Tibial nerve (tissue), 4 donors: ENCODE results near the gene DIRAS3. TPM values are rescaled to one million over a fixed set of nuclear protein-coding genes. Genes with fewer than 3 reads are reported as not detected.

Experiments used
- DNase-seq, 2 donors: peaks; one replicate each; pipeline ENCODE4 v3.0.0-alpha.2; 2019; ENCODE audit warnings: low spot score in 2 of 2
- H3K27ac ChIP-seq, 4 donors: fragments of 200-600 bp; sonication (generic) in 3 of 4; one replicate each; pipeline ENCODE4 v1.5.1; 2017 to 2019; ENCODE audit warnings: mild to moderate bottlenecking in 1 of 4
- H3K27me3 ChIP-seq, 2 donors: fragments of 200-600 bp; sonication (generic) in 1 of 2; one replicate each; pipeline versions ENCODE4 v1.5.1 to v1.6.0; 2017 to 2019
- H3K36me3 ChIP-seq, 3 donors: fragments of 200-600 bp; sonication (generic); one replicate each; pipeline ENCODE4 v1.5.1; 2018 to 2019
- H3K4me1 ChIP-seq, 4 donors: fragments of 200-600 bp; sonication (generic) in 3 of 4; one replicate each; pipeline ENCODE4 v1.5.1; 2017 to 2019
- H3K4me3 ChIP-seq, 4 donors: fragments of 200-600 bp; sonication (generic) in 3 of 4; one replicate each; pipeline ENCODE4 v1.5.1; 2017 to 2019; ENCODE audit warnings: mild to moderate bottlenecking in 1 of 4, moderate library complexity in 1 of 4
- H3K9me3 ChIP-seq, 4 donors: fragments of 200-600 bp; sonication (generic) in 3 of 4; one replicate each; pipeline ENCODE4 v1.5.1; 2017 to 2019
- CTCF ChIP-seq, 5 experiments: fragments of 200-600 bp in 3 of 5; fragments of 450-650 bp in 2 of 5; sonication (generic) in 3 of 5; IDR thresholded peaks; one replicate each; pipeline ENCODE4 v1.5.1; 2016 to 2019; ENCODE audit warnings: antibody characterized with exemption in 5 of 5, mild to moderate bottlenecking in 3 of 5, moderate library complexity in 2 of 5
- EP300 ChIP-seq, 2 donors: sonication (generic); formaldehyde crosslinking; IDR thresholded peaks; one replicate each; pipeline ENCODE4 v1.6.1; 2017; ENCODE audit warnings: antibody characterized with exemption in 2 of 2, mild to moderate bottlenecking in 1 of 2
- POLR2A ChIP-seq, 2 donors: fragments of 450-650 bp; IDR thresholded peaks; one replicate each; pipeline ENCODE4 v1.6.1; 2017; ENCODE audit warnings: antibody characterized with exemption in 2 of 2, mild to moderate bottlenecking in 2 of 2, moderate library complexity in 2 of 2
- WGBS, 2 donors: methylation state at CpG; one replicate each; pipeline ENCODE4 v1.1.5; 2018; 5-methylcytosine and 5-hydroxymethylcytosine counted together
- total RNA-seq, 4 donors: library from RNA; depleted of rRNA; stranded (reverse); fragments of >200 nt; gene quantifications; one replicate each; pipeline ENCODE4 v1.1.0, GENCODE V29; 2016

Gene DIRAS3
- total RNA-seq, 4 donors from 2014 or later: 0.63 to 7.5 (median 5.2) TPM; not detected in 1

GRCh38 chr1:68024635-68025338 lies 25.6 kb downstream of the DIRAS3 start:
- no peak for TF ChIP-seq CTCF (IDR thresholded peaks at IDR 0.05)
- no peak for TF ChIP-seq EP300 (IDR thresholded peaks at IDR 0.05)
- TF ChIP-seq POLR2A (IDR thresholded peaks at IDR 0.05): no peak
- no peaks in the 10 kb centered on the region for H3K9me3 ChIP-seq
- no peak for DNase-seq
- 86% methylated on average over 2 of the region's 2 CpGs for WGBS, 2 donors
- H3K4me1 ChIP-seq: no peaks in the 10 kb centered on the region
- H3K27me3 ChIP-seq: no peaks in the 10 kb centered on the region
- H3K27ac ChIP-seq: no peak overlapping the region
- H3K36me3 ChIP-seq: no peaks in the 10 kb centered on the region
- no peak overlapping the region for H3K4me3 ChIP-seq

DNA sequence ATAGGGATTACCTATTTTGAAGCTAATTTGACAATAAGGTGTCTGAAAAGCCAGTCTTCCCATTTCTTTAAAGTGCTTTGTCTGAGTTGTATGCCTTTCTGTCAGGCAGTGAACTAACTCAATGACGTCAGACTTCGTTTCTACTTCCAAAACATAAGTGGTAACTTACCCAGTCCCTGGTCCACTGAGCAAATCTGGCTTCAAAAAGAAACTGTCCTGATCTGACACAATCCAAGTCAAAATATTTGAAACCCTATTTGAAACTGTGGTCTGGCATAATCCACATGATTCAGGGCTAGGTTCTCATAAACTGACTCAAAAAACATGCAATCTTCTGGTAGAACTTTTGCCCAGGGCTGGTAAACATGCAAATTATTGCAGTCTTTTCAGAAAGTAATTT lies 34.0 kb downstream of the DIRAS3 start:
- WGBS, 2 donors: 55 to 62% methylated on average over 2 of the region's 2 CpGs
- no peaks in the 10 kb centered on the region for H3K36me3 ChIP-seq
- H3K27me3 ChIP-seq: no peaks in the 10 kb centered on the region
- no peak for DNase-seq
- no peak overlapping the region for H3K27ac ChIP-seq
- TF ChIP-seq CTCF (IDR thresholded peaks at IDR 0.05) (no peak), EP300 (IDR thresholded peaks at IDR 0.05) (no peak), POLR2A (IDR thresholded peaks at IDR 0.05) (no peak)
- no peaks in the 10 kb centered on the region for H3K4me1 ChIP-seq
- no peak overlapping the region for H3K4me3 ChIP-seq
- no peaks in the 10 kb centered on the region for H3K9me3 ChIP-seq

DNA sequence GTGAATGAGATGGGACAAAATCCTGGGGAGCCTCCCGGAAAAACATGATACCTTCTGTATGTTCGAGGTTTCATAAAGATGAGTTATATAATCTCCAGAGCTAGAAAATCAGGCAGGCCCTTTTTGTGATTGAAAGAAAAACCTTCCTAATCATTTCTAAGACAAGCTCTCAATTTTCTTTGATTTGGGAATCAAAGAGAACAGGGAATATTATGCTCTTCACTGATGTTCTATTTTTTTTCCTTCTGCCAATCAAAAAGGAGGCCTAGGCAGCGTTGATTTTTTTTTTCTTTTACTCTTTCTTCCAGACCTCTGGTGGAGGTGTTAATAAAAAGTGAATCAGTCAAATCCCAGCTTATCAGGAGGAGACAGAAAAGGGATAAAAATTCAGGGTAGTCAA lies 34.5 kb downstream of the DIRAS3 start:
- no peaks in the 10 kb centered on the region for H3K27me3 ChIP-seq
- H3K9me3 ChIP-seq: no peaks in the 10 kb centered on the region
- no peaks in the 10 kb centered on the region for H3K36me3 ChIP-seq
- H3K27ac ChIP-seq: no peak overlapping the region
- no peak for DNase-seq
- WGBS, 2 donors: 89% methylated on average over 3 of the region's 3 CpGs
- no peak overlapping the region for H3K4me3 ChIP-seq
- H3K4me1 ChIP-seq: no peaks in the 10 kb centered on the region
- no peak for TF ChIP-seq EP300 (IDR thresholded peaks at IDR 0.05)
- no peak for TF ChIP-seq CTCF (IDR thresholded peaks at IDR 0.05)
- no peak for TF ChIP-seq POLR2A (IDR thresholded peaks at IDR 0.05)

DNA sequence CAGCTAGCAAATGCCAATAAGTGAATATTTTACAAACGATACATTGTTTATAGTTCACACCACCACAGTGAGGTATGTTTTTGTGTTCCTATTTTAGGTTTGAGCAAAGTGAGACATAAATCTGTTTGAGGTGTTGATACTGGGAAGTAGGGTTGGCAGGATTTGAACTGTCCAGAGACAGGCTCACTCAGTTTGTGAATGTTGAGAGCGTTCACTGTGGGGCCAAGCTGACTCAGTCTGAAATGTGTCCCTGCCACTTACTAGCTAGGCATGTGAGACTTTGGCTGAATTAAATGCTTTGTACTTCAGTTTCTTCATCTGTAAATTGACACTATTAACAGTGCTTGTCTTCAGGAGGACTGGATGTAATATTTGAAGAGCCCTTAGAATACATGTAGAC lies 35.1 kb downstream of the DIRAS3 start:
- H3K4me3 ChIP-seq: no peak overlapping the region
- no peak for DNase-seq
- no peaks in the 10 kb centered on the region for H3K27me3 ChIP-seq
- no peaks in the 10 kb centered on the region for H3K9me3 ChIP-seq
- TF ChIP-seq POLR2A (IDR thresholded peaks at IDR 0.05): no peak
- no peak for TF ChIP-seq CTCF (IDR thresholded peaks at IDR 0.05)
- TF ChIP-seq EP300 (IDR thresholded peaks at IDR 0.05): no peak
- no peaks in the 10 kb centered on the region for H3K36me3 ChIP-seq
- 79 to 89% methylated on average over 2 of the region's 2 CpGs for WGBS, 2 donors
- no peaks in the 10 kb centered on the region for H3K4me1 ChIP-seq
- no peak overlapping the region for H3K27ac ChIP-seq

DNA sequence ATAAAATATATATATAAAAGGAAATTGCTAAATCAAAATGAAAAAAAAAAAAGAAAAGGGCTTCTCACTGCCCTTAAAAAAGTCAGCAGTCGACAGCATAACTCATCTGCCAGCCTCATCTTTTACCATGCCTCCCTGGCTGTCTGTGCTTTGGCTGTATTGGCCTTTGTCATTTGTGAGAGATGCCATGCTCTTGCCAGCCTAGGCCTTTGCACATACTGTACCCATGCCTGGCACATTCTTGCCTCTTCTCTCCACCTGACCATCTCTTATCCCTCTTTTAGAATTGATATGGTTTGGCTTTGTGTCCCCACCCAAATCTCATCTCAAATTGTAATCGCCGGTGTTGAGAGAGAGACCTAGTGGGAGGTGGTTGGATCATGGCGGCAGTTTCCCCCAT lies 37.1 kb downstream of the DIRAS3 start:
- Histone ChIP-seq H3K36me3 (no peaks in the 10 kb centered on the region), H3K4me3 (no peak overlapping the region), H3K27me3 (no peaks in the 10 kb centered on the region), H3K27ac (no peak overlapping the region), H3K4me1 (no peaks in the 10 kb centered on the region), H3K9me3 (no peaks in the 10 kb centered on the region)
- TF ChIP-seq EP300 (IDR thresholded peaks at IDR 0.05) (no peak), POLR2A (IDR thresholded peaks at IDR 0.05) (no peak), CTCF (IDR thresholded peaks at IDR 0.05) (no peak)
- DNase-seq: no peak
- WGBS, 2 donors: 96 to 98% methylated on average over 4 of the region's 4 CpGs
